GM23338 (cell line): ENCODE measurements around the gene CARD9. TPM values are rescaled to one million over a fixed set of nuclear protein-coding genes. Genes with fewer than 3 reads are reported as not detected.

Experiments used
- ATAC-seq: fragments of 200-7000 bp; cut with Tn5 transposase; 3 replicates; pipeline ENCODE4 v1.9.1; 2020
- DNase-seq: peaks from one replicate; pipeline ENCODE4 v3.0.0-alpha.2; 2015; ENCODE audit warnings: low spot score
- H2AFZ ChIP-seq: fragments of 200-600 bp; sonication (generic); 2 replicates; pipeline ENCODE4 v1.8.0; 2016; ENCODE audit warnings: antibody characterized with exemption, mild to moderate bottlenecking, moderate library complexity
- H3F3A ChIP-seq: fragments of 200-600 bp; sonication (generic); replicated peaks from 2 replicates; pipeline ENCODE4 v1.8.0; 2017; ENCODE audit warnings: antibody characterized with exemption, mixed run types, low read depth
- H3K27ac ChIP-seq: fragments of 200-600 bp; sonication (generic); 2 replicates; pipeline ENCODE4 v1.6.1; 2016; ENCODE audit warnings: low read depth
- H3K27me3 ChIP-seq: fragments of 200-600 bp; sonication (generic); 2 replicates; pipeline ENCODE4 v1.8.0; 2016; ENCODE audit warnings: mild to moderate bottlenecking, mixed run types, moderate library complexity; ENCODE audit not compliant: insufficient read depth
- H3K36me3 ChIP-seq: fragments of 200-600 bp; sonication (generic); 2 replicates; pipeline ENCODE4 v1.8.0; 2016; ENCODE audit warnings: mild to moderate bottlenecking; ENCODE audit not compliant: insufficient read depth
- H3K4me1 ChIP-seq: fragments of 200-600 bp; sonication (generic); 2 replicates; pipeline ENCODE4 v1.8.0; 2016; ENCODE audit warnings: mild to moderate bottlenecking, moderate library complexity; ENCODE audit not compliant: insufficient read depth
- H3K4me2 ChIP-seq: fragments of 200-600 bp; sonication (generic); 2 replicates; pipeline ENCODE4 v1.7.1; 2017; ENCODE audit warnings: mixed run types
- H3K4me3 ChIP-seq: fragments of 200-600 bp; sonication (generic); 2 replicates; pipeline ENCODE4 v1.6.1; 2016; ENCODE audit warnings: mixed run types
- H3K79me2 ChIP-seq: fragments of 200-600 bp; sonication (generic); replicated peaks from 2 replicates; pipeline ENCODE4 v1.8.0; 2017; ENCODE audit warnings: mild to moderate bottlenecking; ENCODE audit not compliant: insufficient read depth
- H3K9me2 ChIP-seq: fragments of 200-600 bp; sonication (generic); 2 replicates; pipeline ENCODE4 v1.8.0; 2017; ENCODE audit not compliant: insufficient read depth
- H4K20me1 ChIP-seq: fragments of 200-600 bp; sonication (generic); replicated peaks from 2 replicates; pipeline ENCODE4 v1.8.0; 2017; ENCODE audit warnings: mild to moderate bottlenecking; ENCODE audit not compliant: insufficient read depth
- H3K27ac Mint-ChIP-seq: 2 replicates; pipeline ENCODE4 v1.8.0; 2020; ENCODE audit warnings: inconsistent platforms, mild to moderate bottlenecking, moderate library complexity, mixed read lengths
- H3K27me3 Mint-ChIP-seq: 3 replicates; pipeline ENCODE4 v1.8.0; 2022; ENCODE audit warnings: low read depth, mild to moderate bottlenecking, moderate library complexity, mixed read lengths, inconsistent platforms; ENCODE audit not compliant: insufficient read depth, poor library complexity
- H3K36me3 Mint-ChIP-seq: 3 replicates; pipeline ENCODE4 v1.8.0; 2021; ENCODE audit warnings: low read depth, mild to moderate bottlenecking, inconsistent platforms, moderate library complexity, mixed read lengths
- H3K4me1 Mint-ChIP-seq: 3 replicates; pipeline ENCODE4 v1.8.0; 2020; ENCODE audit warnings: mild to moderate bottlenecking, inconsistent platforms, mixed read lengths
- H3K4me3 Mint-ChIP-seq: 3 replicates; pipeline ENCODE4 v1.8.0; 2021; ENCODE audit warnings: moderate library complexity, mild to moderate bottlenecking, inconsistent platforms, mixed read lengths
- H3K9me3 Mint-ChIP-seq: 3 replicates; pipeline ENCODE4 v1.8.0; 2020; ENCODE audit warnings: moderate library complexity, mild to moderate bottlenecking, inconsistent platforms, mixed read lengths
- JUNB ChIP-seq: IDR thresholded peaks from one replicate; pipeline ENCODE4 v1.6.1; 2016; ENCODE audit warnings: antibody characterized with exemption; ENCODE audit not compliant: unreplicated experiment
- NANOG ChIP-seq: IDR thresholded peaks from 2 replicates; pipeline ENCODE4 v1.6.1; 2016; ENCODE audit warnings: antibody characterized with exemption, borderline replicate concordance
- ZNF114 ChIP-seq: fragments of 250-450 bp; sonication (Bioruptor Pico); IDR thresholded peaks from 2 replicates; pipeline ENCODE4 v1.5.0; 2020; ENCODE audit warnings: mild to moderate bottlenecking, moderate library complexity
- ZNF331 ChIP-seq: fragments of 250-450 bp; sonication (Bioruptor Pico); IDR thresholded peaks from 2 replicates; pipeline ENCODE4 v1.5.0; 2020; ENCODE audit warnings: low read depth, mild to moderate bottlenecking, moderate library complexity
- ZNF462 ChIP-seq: fragments of 250-450 bp; sonication (Bioruptor Pico); IDR thresholded peaks from 2 replicates; pipeline ENCODE4 v1.5.0; 2020; ENCODE audit warnings: mild to moderate bottlenecking, moderate library complexity
- polyA plus RNA-seq: library from polyadenylated mRNA; unstranded; fragments of >200 nt; fragmentation: Nextera tagmentation; extraction: Ambion mirVana; gene quantifications from 2 replicates; pipeline ENCODE4 v1.2.1, GENCODE V29; 2016
- total RNA-seq: library from RNA; depleted of rRNA; stranded (reverse); fragments of >200 nt; shearing (Covaris generic); gene quantifications from 2 replicates; pipeline ENCODE4 v1.2.3, GENCODE V29; 2014
- TF ChIP-seq, protein P1 (sequence below): IDR thresholded peaks from one replicate; pipeline ENCODE4 v1.6.1; 2018; ENCODE audit warnings: antibody characterized with exemption; ENCODE audit not compliant: unreplicated experiment

CARD9 gene
- total and polyA plus RNA-seq, 2 experiments from 2014 or later: 0.49 to 0.63 TPM

DNA sequence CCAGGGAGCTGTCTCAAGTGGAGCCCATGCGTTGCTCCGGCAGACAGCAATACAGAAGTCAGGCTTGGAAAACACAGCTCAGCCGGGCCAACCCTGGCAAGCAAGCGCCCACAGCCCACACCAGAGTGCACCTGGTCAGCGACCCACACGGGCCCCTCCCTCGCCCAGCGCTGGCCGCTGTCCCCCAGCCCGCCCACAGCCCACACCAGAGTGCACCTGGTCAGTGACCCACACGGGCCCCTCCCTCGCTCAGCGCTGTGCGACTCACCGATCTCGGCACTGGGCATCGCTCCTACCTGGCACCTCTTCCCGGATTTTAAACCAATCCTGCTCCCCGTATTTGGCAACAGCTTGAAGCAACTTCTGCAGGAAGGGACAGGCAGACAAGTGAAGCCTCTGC is 13.7 kb upstream of the CARD9 start:
- Mint-ChIP-seq H3K4me3 (no peak overlapping the region), H3K27me3 (peaks cover 1% of the 10 kb centered on the region), H3K9me3 (no peaks in the 10 kb centered on the region), H3K4me1 (no peaks in the 10 kb centered on the region), H3K36me3 (peaks cover 76% of the 10 kb centered on the region), H3K27ac (no peak overlapping the region)
- no peak for TF ChIP-seq ZNF462 (CRISPR knock-in tag)
- TF ChIP-seq JUNB: no peak
- TF ChIP-seq ZNF331 (CRISPR knock-in tag): no peak
- TF ChIP-seq, protein P1, sequence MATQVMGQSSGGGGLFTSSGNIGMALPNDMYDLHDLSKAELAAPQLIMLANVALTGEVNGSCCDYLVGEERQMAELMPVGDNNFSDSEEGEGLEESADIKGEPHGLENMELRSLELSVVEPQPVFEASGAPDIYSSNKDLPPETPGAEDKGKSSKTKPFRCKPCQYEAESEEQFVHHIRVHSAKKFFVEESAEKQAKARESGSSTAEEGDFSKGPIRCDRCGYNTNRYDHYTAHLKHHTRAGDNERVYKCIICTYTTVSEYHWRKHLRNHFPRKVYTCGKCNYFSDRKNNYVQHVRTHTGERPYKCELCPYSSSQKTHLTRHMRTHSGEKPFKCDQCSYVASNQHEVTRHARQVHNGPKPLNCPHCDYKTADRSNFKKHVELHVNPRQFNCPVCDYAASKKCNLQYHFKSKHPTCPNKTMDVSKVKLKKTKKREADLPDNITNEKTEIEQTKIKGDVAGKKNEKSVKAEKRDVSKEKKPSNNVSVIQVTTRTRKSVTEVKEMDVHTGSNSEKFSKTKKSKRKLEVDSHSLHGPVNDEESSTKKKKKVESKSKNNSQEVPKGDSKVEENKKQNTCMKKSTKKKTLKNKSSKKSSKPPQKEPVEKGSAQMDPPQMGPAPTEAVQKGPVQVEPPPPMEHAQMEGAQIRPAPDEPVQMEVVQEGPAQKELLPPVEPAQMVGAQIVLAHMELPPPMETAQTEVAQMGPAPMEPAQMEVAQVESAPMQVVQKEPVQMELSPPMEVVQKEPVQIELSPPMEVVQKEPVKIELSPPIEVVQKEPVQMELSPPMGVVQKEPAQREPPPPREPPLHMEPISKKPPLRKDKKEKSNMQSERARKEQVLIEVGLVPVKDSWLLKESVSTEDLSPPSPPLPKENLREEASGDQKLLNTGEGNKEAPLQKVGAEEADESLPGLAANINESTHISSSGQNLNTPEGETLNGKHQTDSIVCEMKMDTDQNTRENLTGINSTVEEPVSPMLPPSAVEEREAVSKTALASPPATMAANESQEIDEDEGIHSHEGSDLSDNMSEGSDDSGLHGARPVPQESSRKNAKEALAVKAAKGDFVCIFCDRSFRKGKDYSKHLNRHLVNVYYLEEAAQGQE: no peak
- TF ChIP-seq ZNF114 (CRISPR knock-in tag): no peak
- TF ChIP-seq NANOG: no peak
- ATAC-seq (no peak), DNase-seq (no peak)
- Histone ChIP-seq H2AFZ (no peak overlapping the region), H3K27ac (no peak overlapping the region), H3F3A (0 out of 2 replicates have a peak, but pooled peaks cover 3% of the 10 kb centered on the region), H3K4me3 (no peak overlapping the region), H3K9me2 (no peaks in the 10 kb centered on the region), H3K27me3 (no peaks in the 10 kb centered on the region), H4K20me1 (peaks cover 14% of the 10 kb centered on the region), H3K4me1 (no peaks in the 10 kb centered on the region), H3K79me2 (0 out of 2 replicates have a peak, but pooled peaks cover 6% of the 10 kb centered on the region), H3K4me2 (no peak overlapping the region), H3K36me3 (peaks cover 26% of the 10 kb centered on the region)
